ENCODE results near the gene AGFG2. TPM values are rescaled to one million over a fixed set of nuclear protein-coding genes. Genes with fewer than 3 reads are reported as not detected.

Gene AGFG2
- total RNA-seq, 1 donor, result 9.4 TPM

DNA sequence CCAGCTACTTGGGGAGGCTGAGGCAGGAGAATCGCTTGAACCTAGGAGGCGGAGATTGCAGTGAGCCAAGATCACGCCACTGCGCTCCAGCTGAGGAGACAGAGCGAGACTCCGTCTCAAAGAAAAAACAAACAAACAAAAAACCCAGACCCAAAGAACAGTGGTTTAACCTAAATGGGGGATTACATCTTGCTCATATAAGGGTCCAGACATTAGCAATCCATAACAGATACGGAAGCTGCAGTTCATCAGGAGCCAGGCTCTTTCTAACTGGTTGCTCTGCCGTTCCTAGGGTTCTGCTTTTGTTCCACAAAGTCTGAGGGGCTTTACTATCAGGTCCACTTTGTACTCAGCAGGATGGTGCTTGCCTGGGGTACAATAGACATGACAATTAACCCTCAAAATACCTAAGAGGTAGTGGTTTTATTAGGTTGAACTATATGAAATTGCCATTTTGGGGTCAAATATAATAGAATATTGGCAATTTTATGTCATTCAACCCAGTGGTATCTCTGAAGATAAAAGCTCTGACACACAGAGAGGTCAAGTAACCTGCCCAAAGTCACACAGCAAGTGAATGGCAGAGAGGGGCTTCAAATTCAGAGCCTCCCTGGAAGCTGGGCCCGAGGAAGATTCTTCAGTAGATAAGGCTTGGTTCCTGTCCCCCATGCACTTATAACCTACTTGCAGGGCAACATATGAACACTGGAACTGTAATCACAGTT lies 34.0 kb upstream of the AGFG2 start:
- H3K36me3 ChIP-seq (ENCODE audit: insufficient read depth, low read length), result no peaks in the 10 kb centered on the region
- H3K27ac ChIP-seq (ENCODE audit: low read depth, low read length), result no peak overlapping the region
- H4K20me1 ChIP-seq (ENCODE audit: insufficient read depth, low read length), result no peaks in the 10 kb centered on the region
- H3K9me3 ChIP-seq (ENCODE audit: low read depth, low read length), result no peaks in the 10 kb centered on the region
- H3K4me3 ChIP-seq (ENCODE audit: insufficient read depth, low read length), result no peak overlapping the region
- no peak overlapping the region for H2AFZ ChIP-seq (ENCODE audit: low read length)
- no peaks in the 10 kb centered on the region for H3K4me1 ChIP-seq (ENCODE audit: insufficient read depth, low read length)
- DNase-seq (ENCODE audit: insufficient read length, low spot score, missing footprints), result no peak
- no peak overlapping the region for H3K4me2 ChIP-seq (ENCODE audit: insufficient read depth, low read length)
- no peaks in the 10 kb centered on the region for H3K79me2 ChIP-seq (ENCODE audit: insufficient read depth, low read length)
- no peaks in the 10 kb centered on the region for H3K27me3 ChIP-seq (ENCODE audit: insufficient read depth, low read length)
- TF ChIP-seq, protein P1, sequence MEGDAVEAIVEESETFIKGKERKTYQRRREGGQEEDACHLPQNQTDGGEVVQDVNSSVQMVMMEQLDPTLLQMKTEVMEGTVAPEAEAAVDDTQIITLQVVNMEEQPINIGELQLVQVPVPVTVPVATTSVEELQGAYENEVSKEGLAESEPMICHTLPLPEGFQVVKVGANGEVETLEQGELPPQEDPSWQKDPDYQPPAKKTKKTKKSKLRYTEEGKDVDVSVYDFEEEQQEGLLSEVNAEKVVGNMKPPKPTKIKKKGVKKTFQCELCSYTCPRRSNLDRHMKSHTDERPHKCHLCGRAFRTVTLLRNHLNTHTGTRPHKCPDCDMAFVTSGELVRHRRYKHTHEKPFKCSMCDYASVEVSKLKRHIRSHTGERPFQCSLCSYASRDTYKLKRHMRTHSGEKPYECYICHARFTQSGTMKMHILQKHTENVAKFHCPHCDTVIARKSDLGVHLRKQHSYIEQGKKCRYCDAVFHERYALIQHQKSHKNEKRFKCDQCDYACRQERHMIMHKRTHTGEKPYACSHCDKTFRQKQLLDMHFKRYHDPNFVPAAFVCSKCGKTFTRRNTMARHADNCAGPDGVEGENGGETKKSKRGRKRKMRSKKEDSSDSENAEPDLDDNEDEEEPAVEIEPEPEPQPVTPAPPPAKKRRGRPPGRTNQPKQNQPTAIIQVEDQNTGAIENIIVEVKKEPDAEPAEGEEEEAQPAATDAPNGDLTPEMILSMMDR (IDR thresholded peaks at IDR 0.05; ENCODE audit: extremely low read depth, low read depth, low read length), result no peak

DNA sequence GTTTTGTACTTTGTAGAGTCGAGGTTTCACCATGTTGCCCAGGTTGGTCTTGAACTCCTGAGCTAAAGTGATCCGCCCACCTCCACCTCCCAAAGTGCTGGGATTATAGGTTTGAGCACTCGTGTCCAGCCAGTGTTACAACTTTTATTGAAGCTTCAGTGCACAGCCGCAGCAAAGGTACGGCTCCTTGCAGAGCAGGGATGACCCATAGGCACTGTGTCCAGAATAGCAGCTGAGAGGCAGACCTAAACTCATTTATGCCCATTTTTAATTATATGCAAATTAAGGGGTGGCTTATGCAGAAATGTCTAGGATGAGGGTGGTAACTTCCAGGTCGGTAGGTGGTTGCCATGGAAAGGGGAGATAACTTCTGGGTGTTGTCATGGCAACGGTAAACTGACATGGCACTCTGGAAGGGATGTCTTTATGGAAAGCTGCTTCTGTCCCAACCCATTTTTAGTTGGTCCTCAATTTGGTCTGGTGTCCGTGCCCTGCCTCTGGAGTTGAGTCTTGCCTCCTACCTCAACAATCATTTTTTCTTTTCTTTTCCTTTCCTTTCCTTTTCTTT lies 32.6 kb upstream of the AGFG2 start:
- Histone ChIP-seq H3K27me3 (ENCODE audit: insufficient read depth, low read length) (no peaks in the 10 kb centered on the region), H3K9me3 (ENCODE audit: low read depth, low read length) (no peaks in the 10 kb centered on the region), H3K4me3 (ENCODE audit: insufficient read depth, low read length) (no peak overlapping the region), H3K4me1 (ENCODE audit: insufficient read depth, low read length) (no peaks in the 10 kb centered on the region), H3K27ac (ENCODE audit: low read depth, low read length) (no peak overlapping the region), H4K20me1 (ENCODE audit: insufficient read depth, low read length) (no peaks in the 10 kb centered on the region), H2AFZ (ENCODE audit: low read length) (no peak overlapping the region), H3K36me3 (ENCODE audit: insufficient read depth, low read length) (no peaks in the 10 kb centered on the region), H3K79me2 (ENCODE audit: insufficient read depth, low read length) (no peaks in the 10 kb centered on the region), H3K4me2 (ENCODE audit: insufficient read depth, low read length) (no peak overlapping the region)
- DNase-seq (ENCODE audit: insufficient read length, low spot score, missing footprints), result no peak
- TF ChIP-seq, protein P1 (IDR thresholded peaks at IDR 0.05; ENCODE audit: extremely low read depth, low read depth, low read length), result no peak

DNA sequence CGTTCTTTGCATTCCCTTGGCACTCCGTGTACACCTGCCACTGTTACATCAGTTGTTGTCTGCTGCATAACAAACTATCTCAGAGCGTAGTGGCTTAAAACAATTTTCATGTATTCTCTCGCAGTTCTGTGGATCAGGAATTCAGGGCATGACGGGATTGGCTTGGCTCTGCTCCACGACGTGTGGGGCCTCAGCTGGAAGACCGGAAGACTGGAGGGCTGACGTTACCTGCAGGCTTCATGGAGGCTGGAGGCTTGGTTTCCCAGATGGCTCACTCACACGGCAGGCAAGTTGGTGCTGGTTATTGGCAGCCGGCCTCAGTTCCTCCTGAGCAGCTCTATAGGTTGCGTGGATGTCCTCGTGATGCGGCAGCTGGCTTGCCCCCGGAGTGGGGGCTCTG lies 29.8 kb upstream of the AGFG2 start:
- Histone ChIP-seq H2AFZ (ENCODE audit: low read length) (peak overlapping the region; percentile 25), H4K20me1 (ENCODE audit: insufficient read depth, low read length) (no peaks in the 10 kb centered on the region), H3K9me3 (ENCODE audit: low read depth, low read length) (no peaks in the 10 kb centered on the region), H3K4me1 (ENCODE audit: insufficient read depth, low read length) (no peaks in the 10 kb centered on the region), H3K27me3 (ENCODE audit: insufficient read depth, low read length) (no peaks in the 10 kb centered on the region), H3K4me3 (ENCODE audit: insufficient read depth, low read length) (no peak overlapping the region), H3K27ac (ENCODE audit: low read depth, low read length) (no peak overlapping the region), H3K4me2 (ENCODE audit: insufficient read depth, low read length) (peak overlapping the region; percentile 1), H3K36me3 (ENCODE audit: insufficient read depth, low read length) (no peaks in the 10 kb centered on the region), H3K79me2 (ENCODE audit: insufficient read depth, low read length) (no peaks in the 10 kb centered on the region)
- TF ChIP-seq, protein P1 (IDR thresholded peaks at IDR 0.05; ENCODE audit: extremely low read depth, low read depth, low read length), result no peak
- DNase-seq (ENCODE audit: insufficient read length, low spot score, missing footprints), result peak; percentile 14

DNA sequence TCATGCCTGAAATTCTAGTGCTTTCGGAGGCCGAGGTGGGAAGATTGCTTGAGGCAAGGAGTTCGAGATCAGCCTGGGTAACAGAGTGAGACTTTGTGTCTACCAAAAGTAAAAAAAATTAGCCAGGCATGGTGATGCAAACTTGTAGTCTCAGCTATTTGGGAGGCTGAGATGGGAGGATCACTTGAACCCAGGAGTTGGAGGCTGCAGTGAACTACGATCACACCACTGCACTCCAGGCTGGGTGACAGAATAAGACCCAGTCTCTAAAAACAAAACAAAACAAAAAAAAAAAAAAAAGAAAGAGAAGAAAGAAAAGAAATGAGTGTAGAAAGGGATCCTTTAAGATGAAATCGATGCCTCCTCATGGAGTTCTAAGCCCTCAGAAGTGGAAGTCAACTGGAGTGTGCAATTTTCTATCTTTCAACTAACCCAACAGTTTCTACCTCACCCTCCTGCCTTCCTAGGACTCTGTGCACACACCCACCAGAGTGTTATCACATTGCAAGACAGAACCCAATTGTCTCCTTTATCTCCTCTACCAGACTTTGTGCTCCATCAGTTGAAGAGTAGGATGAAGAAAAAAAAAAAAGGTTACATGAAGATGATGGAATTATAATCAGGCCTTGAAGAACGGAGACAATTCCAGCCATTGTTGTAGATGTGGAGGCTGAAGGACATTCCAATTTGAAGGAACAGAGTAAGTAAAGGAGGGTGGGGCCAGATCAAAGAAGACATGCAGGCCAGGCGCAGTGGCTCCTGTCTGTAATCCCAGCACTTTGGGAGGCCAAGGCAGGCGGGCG lies 28.4 kb upstream of the AGFG2 start:
- H3K27ac ChIP-seq (ENCODE audit: low read depth, low read length), result no peak overlapping the region
- no peaks in the 10 kb centered on the region for H3K9me3 ChIP-seq (ENCODE audit: low read depth, low read length)
- peak; percentile 6 for DNase-seq (ENCODE audit: insufficient read length, low spot score, missing footprints)
- H3K4me3 ChIP-seq (ENCODE audit: insufficient read depth, low read length), result no peak overlapping the region
- no peaks in the 10 kb centered on the region for H3K79me2 ChIP-seq (ENCODE audit: insufficient read depth, low read length)
- H2AFZ ChIP-seq (ENCODE audit: low read length), result no peak overlapping the region
- TF ChIP-seq, protein P1 (IDR thresholded peaks at IDR 0.05; ENCODE audit: extremely low read depth, low read depth, low read length), result no peak
- no peaks in the 10 kb centered on the region for H4K20me1 ChIP-seq (ENCODE audit: insufficient read depth, low read length)
- H3K4me1 ChIP-seq (ENCODE audit: insufficient read depth, low read length), result peaks cover 8% of the 10 kb centered on the region
- no peaks in the 10 kb centered on the region for H3K27me3 ChIP-seq (ENCODE audit: insufficient read depth, low read length)
- no peaks in the 10 kb centered on the region for H3K36me3 ChIP-seq (ENCODE audit: insufficient read depth, low read length)
- no peak overlapping the region for H3K4me2 ChIP-seq (ENCODE audit: insufficient read depth, low read length)
